B cell (primary cell): ENCODE measurements around the gene MSL3B.

ENCODE experiments used
- ATAC-seq: fragments of 200-7000 bp; cut with Tn5 transposase; one replicate; pipeline ENCODE4 v1.10.0; 2021; ENCODE audit warnings: low read depth, mild to moderate bottlenecking, moderate number of reproducible peaks, moderate library complexity
- CTCF ChIA-PET: fragments of 350-600 bp; sonication (Branson Sonifier 250); formaldehyde crosslinking; loops from one replicate; lab custom pipeline; 2021; ENCODE audit warnings: antibody characterized with exemption, inconsistent platforms; lab: Charles Lee
- POLR2A ChIA-PET: fragments of 350-600 bp; sonication (Branson Sonifier 250); formaldehyde crosslinking; loops from one replicate; lab custom pipeline; 2021; ENCODE audit warnings: antibody characterized with exemption; lab: Charles Lee
- DNase-seq: peaks from one replicate; pipeline ENCODE4 v3.0.0; 2013
- H2AFZ ChIP-seq: 2 replicates; pipeline ENCODE4 v1.6.1; 2012; ENCODE audit warnings: mild to moderate bottlenecking, low read depth, low read length; ENCODE audit not compliant: insufficient read depth, poor library complexity, severe bottlenecking
- H3K27ac ChIP-seq, 2 donors: 1 replicate in 1 of 2; 2 replicates in 1 of 2; pipeline ENCODE4 v1.5.1; 2012 to 2013; ENCODE audit warnings: low read length in 2 of 2, mild to moderate bottlenecking in 2 of 2, moderate library complexity in 1 of 2
- H3K27me3 ChIP-seq, 4 experiments: fragments of 200-600 bp in 1 of 4; sonication (generic) in 1 of 4; replicated peaks in 1 of 4; 1 replicate in 2 of 4; 2 replicates in 2 of 4; pipeline versions ENCODE4 v1.6.1 to v1.7.0; 2013 to 2016; ENCODE audit warnings: low read length in 3 of 4, mild to moderate bottlenecking in 2 of 4, mixed read lengths in 1 of 4, moderate library complexity in 1 of 4; ENCODE audit not compliant: insufficient read depth in 4 of 4, control insufficient read depth in 3 of 4; ENCODE audit errors: control extremely low read depth in 1 of 4
- H3K36me3 ChIP-seq, 2 experiments: replicated peaks in 1 of 2; 1 replicate in 1 of 2; 2 replicates in 1 of 2; pipeline versions ENCODE4 v1.6.1 to v1.7.1; 2013; ENCODE audit warnings: low read length in 1 of 2; ENCODE audit not compliant: insufficient read depth in 2 of 2, control insufficient read depth in 1 of 2; ENCODE audit errors: control extremely low read depth in 1 of 2, extremely low read depth in 1 of 2
- H3K4me1 ChIP-seq, 2 donors: fragments of 200-600 bp in 1 of 2; sonication (generic) in 1 of 2; 1 replicate in 1 of 2; 2 replicates in 1 of 2; pipeline versions ENCODE4 v1.5.1 to v1.6.1; 2013 to 2017; ENCODE audit warnings: low read length in 2 of 2; ENCODE audit not compliant: control insufficient read depth in 2 of 2, insufficient read depth in 2 of 2
- H3K4me2 ChIP-seq: replicated peaks from 2 replicates; pipeline ENCODE3; 2012; ENCODE audit warnings: mild to moderate bottlenecking, low read depth, low read length; ENCODE audit not compliant: poor library complexity, severe bottlenecking
- H3K4me3 ChIP-seq, 5 experiments: fragments of 200-600 bp in 1 of 5; sonication (generic) in 1 of 5; 1 replicate in 3 of 5; 2 replicates in 2 of 5; pipeline versions ENCODE4 v1.5.1 to v1.7.0; 2011 to 2016; ENCODE audit warnings: low read length in 4 of 5, mild to moderate bottlenecking in 4 of 5, low read depth in 2 of 5, control low read depth in 1 of 5, moderate library complexity in 1 of 5; ENCODE audit not compliant: insufficient read depth in 1 of 5; ENCODE audit errors: control extremely low read depth in 1 of 5, extremely low read depth in 1 of 5
- H3K79me2 ChIP-seq: fragments of 200-600 bp; sonication (generic); one replicate; pipeline ENCODE4 v1.6.0; 2016; ENCODE audit warnings: low read length; ENCODE audit not compliant: control insufficient read depth, insufficient read depth
- H3K9ac ChIP-seq: fragments of 200-600 bp; sonication (generic); 2 replicates; pipeline ENCODE4 v1.6.1; 2017; ENCODE audit warnings: mild to moderate bottlenecking, low read length, moderate library complexity
- H3K9me3 ChIP-seq, 3 donors: one replicate each; pipeline versions ENCODE4 v1.6.1 to v1.7.1; 2013; ENCODE audit warnings: low read length in 2 of 3; ENCODE audit not compliant: control insufficient read depth in 2 of 3, insufficient read depth in 1 of 3; ENCODE audit errors: control extremely low read depth in 1 of 3
- H4K20me1 ChIP-seq: 2 replicates; pipeline ENCODE4 v1.6.0; 2012; ENCODE audit warnings: mild to moderate bottlenecking, low read length; ENCODE audit not compliant: insufficient read depth, control insufficient read depth, poor library complexity, severe bottlenecking
- H3K27ac Mint-ChIP-seq: one replicate; pipeline ENCODE4 v1.8.0; 2021; ENCODE audit warnings: mixed read lengths
- H3K27me3 Mint-ChIP-seq: one replicate; pipeline ENCODE4 v1.8.0; 2021; ENCODE audit warnings: mixed read lengths
- H3K4me1 Mint-ChIP-seq: one replicate; pipeline ENCODE4 v1.8.0; 2021; ENCODE audit warnings: mixed read lengths
- H3K4me3 Mint-ChIP-seq: one replicate; pipeline ENCODE4 v1.8.0; 2021; ENCODE audit warnings: mixed read lengths
- H3K9me3 Mint-ChIP-seq: one replicate; pipeline ENCODE4 v1.8.0; 2022; ENCODE audit warnings: mixed read lengths; ENCODE audit not compliant: insufficient read depth
- CTCF ChIP-seq: fragments of 200-600 bp; IDR thresholded peaks from one replicate; pipeline ENCODE4 v1.8.0; 2022; ENCODE audit warnings: antibody characterized with exemption, mild to moderate bottlenecking
- EZH2 ChIP-seq: IDR thresholded peaks from 2 replicates; pipeline ENCODE4 v1.6.1; 2012; ENCODE audit warnings: borderline replicate concordance, low read depth, mild to moderate bottlenecking, moderate library complexity, low read length; ENCODE audit not compliant: insufficient read depth, poor library complexity, severe bottlenecking
- WGBS: methylation state at CpG from one replicate; pipeline ENCODE4 v1.1.5; 2013; ENCODE audit warnings: missing lambda C conversion rate; ENCODE audit not compliant: insufficient coverage; 5-methylcytosine and 5-hydroxymethylcytosine counted together
- intact Hi-C: fragments of 100-400 bp; cut with micrococcal nuclease; formaldehyde crosslinking; loops from one replicate; pipeline ENCODE4 v1.10.0; 2022

The MSL3B gene

GRCh38 chr2:233835230-233836186 is 32.7 kb downstream of the MSL3B start:
- WGBS, result 94% methylated on average over 7 of the region's 14 CpGs
- no peak overlapping the region for H3K4me3 ChIP-seq
- H3K79me2 ChIP-seq, result peaks cover 16% of the 10 kb centered on the region

More at GRCh38 chr2:233835230-233836186, 32.7 kb downstream of the MSL3B start:
- H3K36me3 ChIP-seq, result no peaks in the 10 kb centered on the region
- TF ChIP-seq CTCF (no peak), EZH2 (no peak)
- ChIA-PET CTCF (no interaction called here), POLR2A (no interaction called here)
- ATAC-seq, result no peak
- Mint-ChIP-seq H3K4me1 (peaks cover 3% of the 10 kb centered on the region), H3K27me3 (no peaks in the 10 kb centered on the region), H3K4me3 (no peak overlapping the region), H3K27ac (no peak overlapping the region), H3K9me3 (no peaks in the 10 kb centered on the region)
- intact Hi-C loops, result no loop called here
- no peaks in the 10 kb centered on the region for H3K27me3 ChIP-seq
- peaks cover 0 to 11% (median 0%) of the 10 kb centered on the region in 3 donors for H3K9me3 ChIP-seq
- DNase-seq, result no peak
- no peaks in the 10 kb centered on the region for H4K20me1 ChIP-seq
- H3K4me2 ChIP-seq, result no peak overlapping the region
- peaks cover 0 to 6% of the 10 kb centered on the region in 2 donors for H3K4me1 ChIP-seq
- no peak overlapping the region for H3K27ac ChIP-seq
- no peak overlapping the region for H3K9ac ChIP-seq
- peak overlapping the region; percentile 35 for H2AFZ ChIP-seq
